ENCODE data around the gene GARNL3.
A peak's percentile ranks its signal among the peaks of the same experiment; 100 is the strongest.

GARNL3 gene

DNA sequence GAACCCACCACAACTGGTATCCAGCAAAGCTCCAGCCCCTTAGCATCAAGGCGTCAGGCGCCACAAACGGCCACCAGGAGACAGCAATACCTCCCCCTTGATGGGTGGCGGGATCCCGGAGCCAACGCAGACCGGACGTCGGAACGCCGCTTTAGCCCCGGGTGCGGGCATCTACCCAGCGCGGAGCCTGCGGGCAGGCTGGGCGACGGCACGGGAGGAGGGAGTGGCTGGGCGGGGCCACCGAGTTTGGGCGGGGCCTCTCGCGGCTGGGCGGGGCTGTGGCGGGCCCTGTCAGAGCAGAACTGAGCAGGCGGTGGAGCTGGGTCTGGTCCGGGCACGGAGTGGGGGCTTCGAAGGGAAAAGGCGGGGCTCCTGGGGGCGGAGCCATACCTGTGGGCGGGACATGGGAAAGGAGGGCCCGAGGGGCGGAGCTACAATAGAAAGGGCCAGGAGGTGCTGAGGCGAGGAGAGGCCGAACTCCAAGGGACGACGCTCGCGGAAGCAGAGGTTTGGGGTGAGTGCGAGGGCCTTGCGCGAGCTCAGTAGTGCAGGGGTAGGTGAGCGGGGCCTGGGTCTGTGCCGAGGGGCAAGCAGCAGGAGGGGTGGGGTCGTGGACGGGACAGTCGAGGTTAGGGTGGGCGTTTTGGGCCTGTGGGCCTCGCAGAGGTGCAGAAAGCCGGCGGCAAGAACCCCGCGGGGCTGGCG, 40.2 kb upstream of the GARNL3 start (continued):
- no peak for TF ChIP-seq ZNF580 (tag by site-specific recombination; IDR thresholded peaks at IDR 0.05)
- no peak for TF ChIP-seq ZNF211 (tag by site-specific recombination; IDR thresholded peaks at IDR 0.05; ENCODE audit: low read depth)
- TF ChIP-seq, protein P1, sequence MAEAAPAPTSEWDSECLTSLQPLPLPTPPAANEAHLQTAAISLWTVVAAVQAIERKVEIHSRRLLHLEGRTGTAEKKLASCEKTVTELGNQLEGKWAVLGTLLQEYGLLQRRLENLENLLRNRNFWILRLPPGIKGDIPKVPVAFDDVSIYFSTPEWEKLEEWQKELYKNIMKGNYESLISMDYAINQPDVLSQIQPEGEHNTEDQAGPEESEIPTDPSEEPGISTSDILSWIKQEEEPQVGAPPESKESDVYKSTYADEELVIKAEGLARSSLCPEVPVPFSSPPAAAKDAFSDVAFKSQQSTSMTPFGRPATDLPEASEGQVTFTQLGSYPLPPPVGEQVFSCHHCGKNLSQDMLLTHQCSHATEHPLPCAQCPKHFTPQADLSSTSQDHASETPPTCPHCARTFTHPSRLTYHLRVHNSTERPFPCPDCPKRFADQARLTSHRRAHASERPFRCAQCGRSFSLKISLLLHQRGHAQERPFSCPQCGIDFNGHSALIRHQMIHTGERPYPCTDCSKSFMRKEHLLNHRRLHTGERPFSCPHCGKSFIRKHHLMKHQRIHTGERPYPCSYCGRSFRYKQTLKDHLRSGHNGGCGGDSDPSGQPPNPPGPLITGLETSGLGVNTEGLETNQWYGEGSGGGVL (tag by site-specific recombination; IDR thresholded peaks at IDR 0.05): peak; percentile 27; the same call in 1 of the 2 replicates
- TF ChIP-seq ZNF239 (tag by site-specific recombination; IDR thresholded peaks at IDR 0.05): no peak
- TF ChIP-seq PRDM10 (tag by site-specific recombination; IDR thresholded peaks at IDR 0.05): peak; percentile 77
- TF ChIP-seq ZNF670 (tag by site-specific recombination; IDR thresholded peaks at IDR 0.05; ENCODE audit: low read depth): no peak
- TF ChIP-seq, protein P2, sequence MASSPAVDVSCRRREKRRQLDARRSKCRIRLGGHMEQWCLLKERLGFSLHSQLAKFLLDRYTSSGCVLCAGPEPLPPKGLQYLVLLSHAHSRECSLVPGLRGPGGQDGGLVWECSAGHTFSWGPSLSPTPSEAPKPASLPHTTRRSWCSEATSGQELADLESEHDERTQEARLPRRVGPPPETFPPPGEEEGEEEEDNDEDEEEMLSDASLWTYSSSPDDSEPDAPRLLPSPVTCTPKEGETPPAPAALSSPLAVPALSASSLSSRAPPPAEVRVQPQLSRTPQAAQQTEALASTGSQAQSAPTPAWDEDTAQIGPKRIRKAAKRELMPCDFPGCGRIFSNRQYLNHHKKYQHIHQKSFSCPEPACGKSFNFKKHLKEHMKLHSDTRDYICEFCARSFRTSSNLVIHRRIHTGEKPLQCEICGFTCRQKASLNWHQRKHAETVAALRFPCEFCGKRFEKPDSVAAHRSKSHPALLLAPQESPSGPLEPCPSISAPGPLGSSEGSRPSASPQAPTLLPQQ (tag by site-specific recombination; IDR thresholded peaks at IDR 0.05): peak; percentile 83
- TF ChIP-seq YY2 (tag by site-specific recombination; IDR thresholded peaks at IDR 0.05): no peak
- TF ChIP-seq ZFP41 (tag by site-specific recombination; IDR thresholded peaks at IDR 0.05; ENCODE audit: borderline replicate concordance): no peak
- TF ChIP-seq, protein P3, sequence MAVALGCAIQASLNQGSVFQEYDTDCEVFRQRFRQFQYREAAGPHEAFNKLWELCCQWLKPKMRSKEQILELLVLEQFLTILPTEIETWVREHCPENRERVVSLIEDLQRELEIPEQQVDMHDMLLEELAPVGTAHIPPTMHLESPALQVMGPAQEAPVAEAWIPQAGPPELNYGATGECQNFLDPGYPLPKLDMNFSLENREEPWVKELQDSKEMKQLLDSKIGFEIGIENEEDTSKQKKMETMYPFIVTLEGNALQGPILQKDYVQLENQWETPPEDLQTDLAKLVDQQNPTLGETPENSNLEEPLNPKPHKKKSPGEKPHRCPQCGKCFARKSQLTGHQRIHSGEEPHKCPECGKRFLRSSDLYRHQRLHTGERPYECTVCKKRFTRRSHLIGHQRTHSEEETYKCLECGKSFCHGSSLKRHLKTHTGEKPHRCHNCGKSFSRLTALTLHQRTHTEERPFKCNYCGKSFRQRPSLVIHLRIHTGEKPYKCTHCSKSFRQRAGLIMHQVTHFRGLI (tag by site-specific recombination; IDR thresholded peaks at IDR 0.05): peak; percentile 48; the same call in 1 of the 2 replicates
- no peak for TF ChIP-seq HOXA7 (CRISPR knock-in tag; IDR thresholded peaks at IDR 0.05; ENCODE audit: borderline replicate concordance)
- TF ChIP-seq ZNF155 (tag by site-specific recombination; IDR thresholded peaks at IDR 0.05): no peak
- no peak for TF ChIP-seq TRIM28 (IDR thresholded peaks at IDR 0.05; ENCODE audit: borderline replicate concordance, low read length)
- no peak for TF ChIP-seq PBX3 (CRISPR knock-in tag; IDR thresholded peaks at IDR 0.05)
- no peak for TF ChIP-seq ZNF280D (tag by site-specific recombination; IDR thresholded peaks at IDR 0.05)
- TF ChIP-seq PRDM4 (tag by site-specific recombination; IDR thresholded peaks at IDR 0.05): no peak
- no peak for TF ChIP-seq ZNF629 (tag by site-specific recombination; IDR thresholded peaks at IDR 0.05)
- TF ChIP-seq ZNF645 (tag by site-specific recombination; IDR thresholded peaks at IDR 0.05): no peak
- TF ChIP-seq ZNF549 (tag by site-specific recombination; IDR thresholded peaks at IDR 0.05): no peak
- 0 out of 2 replicates have a peak, but pooled peaks have one; percentile 27 for TF ChIP-seq ZNF366 (tag by site-specific recombination; conservative IDR thresholded peaks at IDR 0.05)
